ENCODE data around the gene EEF1AKMT1.
"Not testable (repeated sequence)": the region's sequence is repeated elsewhere in the genome, so short reads cannot be mapped to it uniquely, and the experiment has no call there.

EEF1AKMT1 gene

DNA sequence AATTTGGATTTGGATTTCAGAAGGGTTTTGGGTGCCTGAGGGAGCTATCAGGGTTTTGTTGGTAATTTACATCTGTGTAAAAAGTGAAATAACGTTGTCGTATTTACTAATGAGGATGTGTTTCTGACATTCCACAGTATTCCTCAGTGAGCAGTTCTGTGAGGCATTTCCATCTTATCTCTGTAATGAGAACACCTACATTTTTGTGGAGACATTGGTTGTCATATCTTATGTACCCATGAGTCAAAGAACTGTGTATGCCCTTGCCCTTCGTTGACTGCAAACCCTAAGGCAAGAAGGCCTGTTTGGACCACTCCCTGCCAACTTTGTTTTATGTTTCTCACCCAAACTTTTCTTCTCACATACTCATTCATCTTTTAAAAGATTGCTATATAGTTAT lies 84.5 kb downstream of the EEF1AKMT1 start:
- DNase-seq = no peak

DNA sequence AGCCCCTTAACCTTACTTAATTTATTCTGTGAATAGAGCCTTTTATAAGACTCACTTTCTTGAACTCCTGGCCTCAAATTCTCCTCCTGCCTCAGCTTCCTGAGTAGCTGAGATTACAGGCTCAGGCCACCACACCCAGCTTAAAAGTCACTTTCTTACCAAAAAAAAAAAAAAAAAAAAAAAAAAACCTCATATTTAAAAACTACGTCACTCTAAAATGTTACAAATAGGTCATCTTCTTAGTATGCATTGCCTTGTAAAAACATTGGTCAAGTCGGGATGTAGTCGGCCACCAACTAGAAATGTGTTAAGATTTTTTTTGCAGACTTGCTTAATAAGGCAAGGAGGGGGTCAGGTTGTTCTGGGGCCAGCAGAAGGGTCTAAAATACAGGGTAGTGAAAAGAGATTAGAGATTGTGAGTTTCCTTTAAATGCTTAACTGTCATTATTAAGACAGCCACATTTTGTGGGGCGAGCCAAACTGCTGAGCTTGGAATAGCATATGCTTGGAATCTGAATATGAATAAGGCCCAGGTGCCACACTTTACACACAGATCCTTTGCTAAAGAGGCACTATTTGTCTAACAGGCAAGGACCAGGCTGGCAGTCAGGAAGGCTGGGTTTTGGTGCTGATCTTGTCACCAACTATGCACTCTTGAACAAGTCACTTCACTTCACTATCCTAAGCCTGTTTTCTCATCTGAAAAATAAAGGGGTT lies 86.7 kb downstream of the EEF1AKMT1 start:
- DNase-seq = no peak

DNA sequence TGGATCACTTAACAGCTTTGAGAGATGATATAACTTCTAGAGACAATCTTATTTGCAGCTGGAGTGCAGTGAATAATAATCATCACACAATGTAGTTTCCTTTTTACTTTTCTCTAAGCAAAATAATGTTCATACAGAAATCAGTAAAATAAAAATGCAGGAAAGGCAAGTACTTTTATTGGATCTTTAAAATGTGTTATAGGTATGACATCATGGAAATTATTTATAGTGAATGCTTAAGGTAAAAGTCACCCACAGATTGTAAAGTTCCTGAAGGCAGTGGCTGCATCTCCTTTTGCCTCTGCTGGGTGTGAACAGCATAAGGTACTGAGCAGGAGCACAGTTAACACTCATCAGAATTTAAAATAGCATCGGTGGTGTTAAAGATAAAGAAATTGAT lies 87.6 kb downstream of the EEF1AKMT1 start:
- no peak for DNase-seq

DNA sequence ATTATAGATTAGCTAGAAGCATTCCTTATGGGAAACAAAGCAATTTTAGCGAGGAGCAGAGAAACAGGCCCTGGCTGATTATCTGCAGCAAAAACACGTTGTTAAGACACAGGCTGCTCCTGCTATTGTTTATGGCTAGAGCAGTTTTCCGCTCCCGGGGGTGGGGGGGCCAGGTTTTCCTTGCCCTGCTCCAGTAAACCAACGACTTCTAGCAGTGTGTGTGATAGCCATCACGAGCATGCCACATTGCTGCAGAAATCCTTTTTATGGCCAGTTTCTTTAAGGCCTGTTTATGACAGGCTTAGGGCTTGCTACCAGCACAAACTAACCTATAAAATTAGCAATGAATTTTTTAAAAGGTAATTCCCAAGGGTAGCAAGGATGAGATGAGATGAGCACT lies 88.7 kb downstream of the EEF1AKMT1 start:
- no peak for DNase-seq

DNA sequence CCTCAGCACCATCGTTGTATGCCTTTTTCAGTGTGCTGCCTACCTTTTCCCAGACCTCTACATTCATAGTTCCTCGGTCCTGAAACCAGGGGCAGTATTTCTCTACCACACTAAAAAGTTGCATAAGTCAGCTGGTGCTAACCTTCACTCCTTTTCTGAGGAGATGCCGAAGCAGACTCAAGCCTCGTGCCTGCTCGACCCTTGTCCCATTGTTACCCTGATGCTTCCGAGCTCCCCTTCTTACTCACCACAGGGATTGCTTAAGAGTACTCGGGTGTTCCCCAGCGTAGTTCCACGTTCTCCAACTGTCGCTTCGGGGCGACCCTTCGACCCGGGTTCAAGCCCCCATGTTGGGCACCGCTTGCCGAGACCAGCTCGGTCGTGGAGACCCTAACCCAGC lies 89.2 kb downstream of the EEF1AKMT1 start:
- DNase-seq = no peak

DNA sequence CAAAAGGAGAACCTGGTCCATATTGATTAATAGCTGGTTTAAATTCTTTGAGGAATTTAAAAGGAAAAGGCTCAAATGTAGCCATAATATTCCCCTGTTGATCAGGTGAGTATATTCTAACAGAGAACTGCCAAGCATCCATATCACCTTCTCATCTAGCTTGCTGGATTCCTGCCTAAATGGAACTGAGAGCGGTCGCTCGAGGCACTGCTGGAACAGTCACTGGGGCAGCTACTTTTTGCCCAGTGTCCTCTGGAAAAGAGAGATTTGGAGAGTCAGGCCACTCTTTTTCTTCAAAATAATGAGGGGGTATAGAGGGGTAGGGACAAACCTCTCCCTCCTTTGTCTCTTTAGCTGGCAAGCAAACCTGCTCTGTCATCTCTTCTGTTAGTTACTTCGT lies 89.7 kb downstream of the EEF1AKMT1 start:
- no peak for DNase-seq

DNA sequence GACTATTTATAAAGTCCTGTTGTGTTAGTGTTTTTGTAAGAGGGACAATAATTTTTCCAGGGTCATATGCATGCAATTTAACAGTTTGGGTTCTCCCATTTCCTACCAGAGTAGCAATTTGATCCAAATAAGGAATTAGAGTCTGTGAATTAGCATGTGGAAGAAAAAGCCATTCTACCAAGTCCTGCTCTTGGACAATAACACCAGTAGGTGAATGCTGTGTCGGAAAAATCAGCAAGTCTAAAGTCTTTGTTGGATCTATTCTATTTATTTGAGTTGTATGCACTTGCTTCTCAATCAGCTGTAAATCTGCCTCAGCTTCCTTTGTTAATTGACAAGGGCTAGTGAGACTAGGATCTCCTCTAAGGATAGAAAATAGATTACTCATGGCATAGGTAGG lies 91.7 kb downstream of the EEF1AKMT1 start:
- DNase-seq = no peak

DNA sequence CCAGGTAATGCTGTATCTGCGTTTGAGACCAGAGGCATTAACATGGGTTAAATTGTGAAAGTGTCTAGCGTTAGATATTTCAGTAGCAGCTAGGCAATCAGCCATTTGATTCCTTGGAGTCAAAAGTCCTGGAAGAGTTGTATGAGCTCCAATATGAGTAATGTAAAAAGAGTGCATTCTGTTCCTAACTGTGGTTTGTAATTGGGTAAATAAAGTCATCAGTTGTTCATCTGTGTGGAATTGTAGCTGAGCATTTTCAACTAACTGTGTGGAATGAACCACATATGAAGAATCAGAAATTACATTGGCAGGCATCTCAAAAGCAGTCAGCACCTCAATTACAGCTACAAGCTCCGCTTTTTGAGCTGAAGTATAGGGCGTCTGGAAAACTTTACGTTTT lies 92.3 kb downstream of the EEF1AKMT1 start:
- DNase-seq = not testable (repeated sequence)

DNA sequence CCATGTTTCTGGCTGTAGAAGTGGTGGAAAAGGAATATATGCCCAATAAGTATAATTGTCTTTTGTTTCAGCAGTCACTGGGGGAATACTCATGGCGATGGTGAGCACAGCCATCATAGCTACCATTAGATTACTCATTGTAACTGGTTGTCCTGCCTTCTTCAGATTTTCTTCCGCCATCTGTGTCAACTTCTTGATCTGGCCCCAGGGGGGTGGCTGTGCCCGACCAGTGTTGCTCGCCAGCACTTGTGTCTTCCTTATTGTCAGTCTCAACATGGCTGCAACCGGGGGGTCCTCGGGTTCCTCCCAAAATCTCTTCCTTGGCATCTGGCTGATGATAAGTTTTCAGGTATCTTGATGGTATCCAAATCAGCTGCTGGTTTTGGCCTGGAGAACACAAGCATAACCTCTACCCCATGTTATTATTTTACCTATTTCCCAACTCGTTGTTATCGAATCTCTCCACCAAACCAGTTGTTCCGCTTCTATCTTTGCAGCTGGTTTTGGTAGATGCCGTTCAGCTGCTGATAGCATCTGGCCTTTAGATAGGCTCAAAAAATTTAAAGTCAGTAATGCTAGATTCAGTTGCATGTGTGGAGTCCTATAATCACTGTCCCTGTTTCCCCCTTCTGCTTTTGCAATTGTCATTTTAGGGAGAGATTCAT lies 93.2 kb downstream of the EEF1AKMT1 start:
- no peak for DNase-seq

DNA sequence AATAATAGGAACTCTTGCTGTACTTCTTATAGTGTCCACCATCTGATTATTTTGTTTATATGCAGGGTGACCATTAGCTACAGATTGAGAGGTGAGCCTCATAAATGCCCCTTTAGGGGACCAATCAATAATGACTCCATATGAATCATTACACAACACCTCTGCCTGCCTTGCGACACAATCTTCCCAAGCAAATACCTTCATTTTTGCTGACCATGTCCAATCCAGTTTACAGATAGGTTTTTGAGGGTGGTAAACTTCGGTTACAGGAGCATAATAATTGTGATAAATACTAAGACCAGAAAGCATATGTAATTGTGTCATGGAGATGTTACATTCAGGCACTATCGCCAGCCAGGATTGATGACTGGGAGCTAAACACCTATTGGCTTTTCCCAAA lies 93.9 kb downstream of the EEF1AKMT1 start:
- DNase-seq = no peak

All from activated gamma-delta T cell (primary cell).